Mesodermal cell (in vitro differentiated cells): ENCODE data around the gene LZTS2. TPM values are rescaled to one million over a fixed set of nuclear protein-coding genes. Genes with fewer than 3 reads are reported as not detected.

Source experiments
- H3K27ac ChIP-seq: 2 replicates; pipeline ENCODE4 v1.7.0; 2013; ENCODE audit warnings: mild to moderate bottlenecking, low read depth, low read length, moderate library complexity; ENCODE audit not compliant: severe bottlenecking
- H3K36me3 ChIP-seq: 2 replicates; pipeline ENCODE4 v1.7.1; 2013; ENCODE audit warnings: mild to moderate bottlenecking, low read length, moderate library complexity; ENCODE audit not compliant: control insufficient read depth, insufficient read depth
- H3K4me1 ChIP-seq: one replicate; pipeline ENCODE4 v1.7.1; 2013; ENCODE audit warnings: mild to moderate bottlenecking, low read length; ENCODE audit not compliant: insufficient read depth, control insufficient read depth, poor library complexity, severe bottlenecking
- H3K4me3 ChIP-seq: 2 replicates; pipeline ENCODE4 v1.7.0; 2013; ENCODE audit warnings: low read length, control low read depth, mild to moderate bottlenecking; ENCODE audit not compliant: insufficient read depth, poor library complexity, severe bottlenecking; ENCODE audit errors: extremely low read depth
- H3K9me3 ChIP-seq: 2 replicates; pipeline ENCODE4 v1.7.1; 2013; ENCODE audit warnings: mild to moderate bottlenecking, low read length, moderate library complexity; ENCODE audit not compliant: control insufficient read depth
- WGBS, 2 experiments: methylation state at CpG; one replicate each; pipeline ENCODE4 v1.1.5; 2013; ENCODE audit warnings: missing lambda C conversion rate in 2 of 2; ENCODE audit not compliant: insufficient coverage in 2 of 2; 5-methylcytosine and 5-hydroxymethylcytosine counted together
- polyA plus RNA-seq, 2 experiments: library from polyadenylated mRNA; stranded (reverse); fragments of 50-300 nt; gene quantifications; one replicate each; pipeline ENCODE4 v1.2.3, GENCODE V29; 2013

Gene LZTS2
- polyA plus RNA-seq (2013, experiment 1 of 2): 88.5 TPM
- 68.7 TPM for polyA plus RNA-seq (2013, experiment 2 of 2)

- Histone ChIP-seq H3K9me3 (no peaks in the 10 kb centered on the region), H3K4me3 (peak within 1 kb of the TSS; percentile 80), H3K36me3 (peaks cover 26% of the 10 kb centered on the region), H3K4me1 (peaks cover 36% of the 10 kb centered on the region), H3K27ac (peak within 1 kb of the TSS; percentile 96)
- WGBS, 2 experiments: 0 to 1% methylated on average over 16 to 23 of the region's 44 CpGs
These were observed at the start of gene LZTS2 for GRCh38 chr10:100999742-101000126. TSS of gene LZTS2 (plus strand) at chr10:100999808. CDS start at chr10:101002539, 2,731 bp downstream.

- Histone ChIP-seq H3K4me1 (no peaks in the 10 kb centered on the region), H3K36me3 (peaks cover 68% of the 10 kb centered on the region), H3K9me3 (no peaks in the 10 kb centered on the region), H3K27ac (no peak overlapping the region), H3K4me3 (no peak overlapping the region)
These were observed 39.4 kb upstream of the LZTS2 start for GRCh38 chr10:100960251-100960650.

GRCh38 chr10:100962351-100963080, 37.1 kb upstream of the LZTS2 start:
- peaks cover 62% of the 10 kb centered on the region for H3K36me3 ChIP-seq
- WGBS, 2 experiments: 100% methylated on average over 1 of the region's 4 CpGs; no CpG with 5 or more reads in 1 of the 2 experiments
- no peaks in the 10 kb centered on the region for H3K4me1 ChIP-seq
- no peaks in the 10 kb centered on the region for H3K9me3 ChIP-seq
- no peak overlapping the region for H3K4me3 ChIP-seq
- no peak overlapping the region for H3K27ac ChIP-seq

- no peak overlapping the region for H3K4me3 ChIP-seq
- peaks cover 50% of the 10 kb centered on the region for H3K36me3 ChIP-seq
- H3K4me1 ChIP-seq: no peaks in the 10 kb centered on the region
- WGBS, 2 experiments: no CpG with 5 or more reads among the region's 1 CpG
- no peak overlapping the region for H3K27ac ChIP-seq
- no peaks in the 10 kb centered on the region for H3K9me3 ChIP-seq
These were observed 35.8 kb upstream of the LZTS2 start for GRCh38 chr10:100963826-100964225.

GRCh38 chr10:100965820-100966219, 33.8 kb upstream of the LZTS2 start:
- H3K4me3 ChIP-seq: no peak overlapping the region
- H3K36me3 ChIP-seq: peaks cover 37% of the 10 kb centered on the region
- H3K4me1 ChIP-seq: no peaks in the 10 kb centered on the region
- H3K9me3 ChIP-seq: no peaks in the 10 kb centered on the region
- 50 to 74% methylated on average over 2 to 5 of the region's 5 CpGs for WGBS, 2 experiments
- no peak overlapping the region for H3K27ac ChIP-seq

- peaks cover 34% of the 10 kb centered on the region for H3K36me3 ChIP-seq
- H3K27ac ChIP-seq: no peak overlapping the region
- H3K4me1 ChIP-seq: no peaks in the 10 kb centered on the region
- no peaks in the 10 kb centered on the region for H3K9me3 ChIP-seq
- no CpG with 5 or more reads among the region's 2 CpGs for WGBS, 2 experiments
- H3K4me3 ChIP-seq: no peak overlapping the region
These were observed 32.7 kb upstream of the LZTS2 start for GRCh38 chr10:100966887-100967286.

GRCh38 chr10:100967332-100967731, 32.3 kb upstream of the LZTS2 start:
- Histone ChIP-seq H3K4me1 (no peaks in the 10 kb centered on the region), H3K27ac (no peak overlapping the region), H3K4me3 (no peak overlapping the region), H3K9me3 (no peaks in the 10 kb centered on the region), H3K36me3 (peaks cover 29% of the 10 kb centered on the region)
- 88 to 93% methylated on average over 2 of the region's 2 CpGs for WGBS, 2 experiments

- no peak overlapping the region for H3K4me3 ChIP-seq
- H3K36me3 ChIP-seq: peaks cover 21% of the 10 kb centered on the region
- 67 to 100% methylated on average over 1 of the region's 2 CpGs for WGBS, 2 experiments
- H3K27ac ChIP-seq: no peak overlapping the region
- H3K9me3 ChIP-seq: no peaks in the 10 kb centered on the region
- no peaks in the 10 kb centered on the region for H3K4me1 ChIP-seq
These were observed 31.4 kb upstream of the LZTS2 start for GRCh38 chr10:100968062-100968736.

- peaks cover 19% of the 10 kb centered on the region for H3K36me3 ChIP-seq
- 0 to 36% methylated on average over 1 to 8 of the region's 9 CpGs for WGBS, 2 experiments
- H3K4me3 ChIP-seq: peak overlapping the region; percentile 64
These were observed 30.8 kb upstream of the LZTS2 start for GRCh38 chr10:100968863-100969186.

GRCh38 chr10:100969187-100970075, 30.2 kb upstream of the LZTS2 start, which contains the start of gene SEMA4G:
TSS of gene SEMA4G (plus strand) at chr10:100969504. CDS start at chr10:100972913, 3,409 bp downstream.
- Histone ChIP-seq H3K4me3 (peak within 1 kb of the TSS; percentile 64), H3K27ac (no peak within 1 kb of the TSS), H3K4me1 (no peaks in the 10 kb centered on the region), H3K9me3 (no peaks in the 10 kb centered on the region), H3K36me3 (peaks cover 19% of the 10 kb centered on the region)
- WGBS, 2 experiments: 4 to 10% methylated on average over 15 to 43 of the region's 70 CpGs

More at GRCh38 chr10:100968863-100969186, 30.8 kb upstream of the LZTS2 start:
- no peaks in the 10 kb centered on the region for H3K4me1 ChIP-seq
- no peak overlapping the region for H3K27ac ChIP-seq
- H3K9me3 ChIP-seq: no peaks in the 10 kb centered on the region
